HL-60 (cell line): ENCODE results near the gene CALHM1.
A peak's percentile ranks its signal among the peaks of the same experiment; 100 is the strongest.

ENCODE experiments used
- DNase-seq, 2 experiments: peaks; one replicate each; pipeline ENCODE4 v3.0.0-alpha.2; 2010 to 2020; ENCODE audit warnings: low read depth in 1 of 2, low spot score in 1 of 2
- H3K27ac ChIP-seq: fragments of 250-450 bp; sonication (Bioruptor Pico); replicated peaks from 2 replicates; pipeline ENCODE4 v1.5.1; 2020; ENCODE audit warnings: mild to moderate bottlenecking, moderate library complexity
- H3K27me3 ChIP-seq: fragments of 250-450 bp; sonication (Bioruptor Pico); 2 replicates; pipeline ENCODE4 v1.5.1; 2021; ENCODE audit warnings: mild to moderate bottlenecking, moderate library complexity; ENCODE audit not compliant: insufficient read depth, poor library complexity, severe bottlenecking
- H3K4me3 ChIP-seq: replicated peaks from 2 replicates; pipeline ENCODE4 v1.5.1; 2011; ENCODE audit warnings: mild to moderate bottlenecking, control low read depth, low read length; ENCODE audit not compliant: insufficient read depth
- GABPA ChIP-seq: IDR thresholded peaks from 2 replicates; pipeline ENCODE4 v1.6.1; 2012; ENCODE audit warnings: low read depth
- POLR2AphosphoS5 ChIP-seq: IDR thresholded peaks from 2 replicates; pipeline ENCODE4 v1.6.1; 2012; ENCODE audit warnings: low read depth
- SPI1 ChIP-seq: IDR thresholded peaks from 2 replicates; pipeline ENCODE4 v1.6.1; 2012; ENCODE audit warnings: low read depth, mild to moderate bottlenecking, borderline replicate concordance
- TF ChIP-seq, protein P1 (sequence below): IDR thresholded peaks from one replicate; pipeline ENCODE4 v1.5.1; 2011; ENCODE audit warnings: low read length, control low read depth, inconsistent platforms; ENCODE audit not compliant: insufficient read depth
- TF ChIP-seq, protein P2 (sequence below): IDR thresholded peaks from 2 replicates; pipeline ENCODE4 v1.6.1; 2012; ENCODE audit warnings: low read depth; ENCODE audit not compliant: insufficient replicate concordance

The CALHM1 gene

DNA sequence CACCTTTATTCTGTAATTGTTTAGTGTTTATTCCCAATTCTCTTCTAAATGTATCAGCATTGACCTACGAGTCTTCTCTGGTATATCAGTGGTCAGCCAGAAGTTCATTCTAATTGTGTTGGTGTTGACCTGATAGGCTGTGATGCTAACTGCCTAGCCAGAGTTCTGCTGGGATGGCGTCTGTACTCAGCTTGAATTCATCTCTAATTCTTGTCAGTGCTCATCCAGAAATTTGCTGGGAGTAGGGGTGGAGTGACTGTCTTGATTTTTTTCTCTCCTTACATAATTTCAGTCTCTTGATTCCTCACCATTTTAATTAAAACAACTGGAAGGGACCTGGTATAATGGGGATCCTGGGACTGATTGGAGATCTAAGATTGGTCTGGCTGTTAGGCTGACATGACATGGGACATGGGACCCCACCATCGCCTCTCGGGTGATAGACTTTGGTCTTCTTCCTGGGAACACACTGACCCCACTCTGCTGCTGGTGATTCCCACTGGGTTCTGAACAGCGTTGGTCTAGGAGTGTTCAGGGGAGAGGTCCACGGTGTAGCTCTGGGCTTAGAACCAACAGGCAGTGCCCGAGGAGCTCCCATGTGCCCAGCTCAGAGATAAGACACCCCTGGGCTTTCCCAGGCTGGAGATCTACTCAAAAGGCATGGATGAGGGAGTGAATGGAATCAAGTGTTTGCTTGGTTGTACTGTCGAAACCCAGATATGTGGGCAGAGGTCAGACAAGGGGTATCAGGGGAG is 38.6 kb upstream of the CALHM1 start:
- no peak for DNase-seq
- Histone ChIP-seq H3K27ac (no peak overlapping the region), H3K27me3 (peaks cover 38% of the 10 kb centered on the region), H3K4me3 (no peak overlapping the region)
- TF ChIP-seq SPI1, result no peak

GRCh38 chr10:103495321-103495720 is 36.6 kb upstream of the CALHM1 start:
- Histone ChIP-seq H3K27me3 (peaks cover 38% of the 10 kb centered on the region), H3K4me3 (no peak overlapping the region), H3K27ac (no peak overlapping the region)
- TF ChIP-seq POLR2AphosphoS5 (no peak), GABPA (no peak), SPI1 (no peak)
- TF ChIP-seq, protein P1, sequence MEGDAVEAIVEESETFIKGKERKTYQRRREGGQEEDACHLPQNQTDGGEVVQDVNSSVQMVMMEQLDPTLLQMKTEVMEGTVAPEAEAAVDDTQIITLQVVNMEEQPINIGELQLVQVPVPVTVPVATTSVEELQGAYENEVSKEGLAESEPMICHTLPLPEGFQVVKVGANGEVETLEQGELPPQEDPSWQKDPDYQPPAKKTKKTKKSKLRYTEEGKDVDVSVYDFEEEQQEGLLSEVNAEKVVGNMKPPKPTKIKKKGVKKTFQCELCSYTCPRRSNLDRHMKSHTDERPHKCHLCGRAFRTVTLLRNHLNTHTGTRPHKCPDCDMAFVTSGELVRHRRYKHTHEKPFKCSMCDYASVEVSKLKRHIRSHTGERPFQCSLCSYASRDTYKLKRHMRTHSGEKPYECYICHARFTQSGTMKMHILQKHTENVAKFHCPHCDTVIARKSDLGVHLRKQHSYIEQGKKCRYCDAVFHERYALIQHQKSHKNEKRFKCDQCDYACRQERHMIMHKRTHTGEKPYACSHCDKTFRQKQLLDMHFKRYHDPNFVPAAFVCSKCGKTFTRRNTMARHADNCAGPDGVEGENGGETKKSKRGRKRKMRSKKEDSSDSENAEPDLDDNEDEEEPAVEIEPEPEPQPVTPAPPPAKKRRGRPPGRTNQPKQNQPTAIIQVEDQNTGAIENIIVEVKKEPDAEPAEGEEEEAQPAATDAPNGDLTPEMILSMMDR, result no peak
- TF ChIP-seq, protein P2, sequence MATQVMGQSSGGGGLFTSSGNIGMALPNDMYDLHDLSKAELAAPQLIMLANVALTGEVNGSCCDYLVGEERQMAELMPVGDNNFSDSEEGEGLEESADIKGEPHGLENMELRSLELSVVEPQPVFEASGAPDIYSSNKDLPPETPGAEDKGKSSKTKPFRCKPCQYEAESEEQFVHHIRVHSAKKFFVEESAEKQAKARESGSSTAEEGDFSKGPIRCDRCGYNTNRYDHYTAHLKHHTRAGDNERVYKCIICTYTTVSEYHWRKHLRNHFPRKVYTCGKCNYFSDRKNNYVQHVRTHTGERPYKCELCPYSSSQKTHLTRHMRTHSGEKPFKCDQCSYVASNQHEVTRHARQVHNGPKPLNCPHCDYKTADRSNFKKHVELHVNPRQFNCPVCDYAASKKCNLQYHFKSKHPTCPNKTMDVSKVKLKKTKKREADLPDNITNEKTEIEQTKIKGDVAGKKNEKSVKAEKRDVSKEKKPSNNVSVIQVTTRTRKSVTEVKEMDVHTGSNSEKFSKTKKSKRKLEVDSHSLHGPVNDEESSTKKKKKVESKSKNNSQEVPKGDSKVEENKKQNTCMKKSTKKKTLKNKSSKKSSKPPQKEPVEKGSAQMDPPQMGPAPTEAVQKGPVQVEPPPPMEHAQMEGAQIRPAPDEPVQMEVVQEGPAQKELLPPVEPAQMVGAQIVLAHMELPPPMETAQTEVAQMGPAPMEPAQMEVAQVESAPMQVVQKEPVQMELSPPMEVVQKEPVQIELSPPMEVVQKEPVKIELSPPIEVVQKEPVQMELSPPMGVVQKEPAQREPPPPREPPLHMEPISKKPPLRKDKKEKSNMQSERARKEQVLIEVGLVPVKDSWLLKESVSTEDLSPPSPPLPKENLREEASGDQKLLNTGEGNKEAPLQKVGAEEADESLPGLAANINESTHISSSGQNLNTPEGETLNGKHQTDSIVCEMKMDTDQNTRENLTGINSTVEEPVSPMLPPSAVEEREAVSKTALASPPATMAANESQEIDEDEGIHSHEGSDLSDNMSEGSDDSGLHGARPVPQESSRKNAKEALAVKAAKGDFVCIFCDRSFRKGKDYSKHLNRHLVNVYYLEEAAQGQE, result no peak
- no peak for DNase-seq

DNA sequence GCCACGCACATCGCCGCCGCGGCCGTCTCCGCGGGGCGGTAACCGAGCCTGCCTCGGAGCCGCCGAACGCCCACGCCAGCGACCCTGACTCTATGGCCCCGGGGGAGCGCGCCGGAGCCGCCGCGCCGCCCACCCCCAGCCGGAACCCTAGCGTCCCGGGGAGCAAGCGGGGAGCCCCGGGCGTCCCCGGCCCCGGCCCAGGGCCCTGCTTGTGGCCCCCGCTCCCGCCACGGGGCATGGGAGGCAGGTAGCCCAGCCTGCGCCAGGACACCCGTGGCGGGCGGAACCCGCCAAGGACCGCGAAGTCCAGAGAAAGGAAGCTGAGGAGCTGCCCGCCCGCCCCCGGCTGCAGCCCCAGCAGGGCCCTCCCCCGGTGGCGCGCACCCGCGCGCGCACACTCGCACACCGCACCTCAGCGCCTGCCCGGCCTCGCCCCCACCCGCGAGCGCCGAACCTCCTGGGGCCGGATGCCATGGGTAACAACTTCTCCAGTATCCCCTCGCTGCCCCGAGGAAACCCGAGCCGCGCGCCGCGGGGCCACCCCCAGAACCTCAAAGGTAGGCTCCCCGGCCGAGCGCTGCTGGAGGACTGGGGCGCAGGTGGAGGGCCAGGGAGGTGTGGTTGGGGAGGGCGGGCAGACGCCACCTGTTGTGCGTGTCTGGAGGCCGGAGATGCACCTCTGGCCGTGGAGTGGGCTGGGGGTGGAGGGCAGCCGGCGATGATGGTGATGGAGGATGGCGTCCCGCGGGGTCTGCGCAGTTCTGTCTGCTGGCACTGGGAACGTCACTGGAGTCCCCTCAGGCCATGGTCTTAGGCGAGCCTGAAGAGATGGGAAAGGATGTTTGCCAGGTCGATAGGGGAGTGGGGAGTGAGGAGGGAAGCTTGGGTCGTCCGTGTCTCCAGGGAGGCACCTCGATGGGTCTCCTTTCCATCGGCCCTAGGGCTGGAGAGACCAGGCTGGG is 35.5 kb upstream of the CALHM1 start:
- Histone ChIP-seq H3K27ac (no peak overlapping the region), H3K4me3 (peak overlapping the region; percentile 37), H3K27me3 (peaks cover 36% of the 10 kb centered on the region)
- peak in 1 of 2 experiments; percentile 27 for DNase-seq
- no peak for TF ChIP-seq POLR2AphosphoS5
- TF ChIP-seq, protein P2, result no peak
- TF ChIP-seq SPI1, result no peak
- TF ChIP-seq, protein P1, result no peak
- no peak for TF ChIP-seq GABPA

- no peak for DNase-seq
- peaks cover 36% of the 10 kb centered on the region for H3K27me3 ChIP-seq
- TF ChIP-seq SPI1 (no peak), GABPA (no peak), POLR2AphosphoS5 (no peak)
- TF ChIP-seq, protein P1, result no peak
- TF ChIP-seq, protein P2, result no peak
- peak within 1 kb of the TSS; percentile 37 for H3K4me3 ChIP-seq
- no peak within 1 kb of the TSS for H3K27ac ChIP-seq
Observed at GRCh38 chr10:103493362-103493915, 34.7 kb upstream of the CALHM1 start, which contains the start of gene NEURL1. Gene NEURL1, plus strand, starts transcription at chr10:103493705. Its CDS starts 683 bp downstream, at chr10:103494388.
